SU-DHL-6 (cell line): ENCODE results near the gene CLECL1.

Source experiments
- CTCF ChIP-seq: fragments of 200-600 bp; sonication (generic); IDR thresholded peaks from one replicate; pipeline ENCODE4 v1.5.1; 2017; ENCODE audit warnings: antibody characterized with exemption, mild to moderate bottlenecking, low read length, moderate library complexity; ENCODE audit not compliant: insufficient read depth, poor library complexity, severe bottlenecking
- EZH2phosphoT487 ChIP-seq: fragments of 200-600 bp; sonication (generic), shearing (Covaris generic); conservative IDR thresholded peaks from 2 replicates; pipeline ENCODE4 v1.6.1; 2018; ENCODE audit warnings: mild to moderate bottlenecking, antibody characterized with exemption, low read length, moderate library complexity, mixed read lengths

- TF ChIP-seq CTCF (no peak), EZH2phosphoT487 (no peak)
Measured at GRCh38 chr12:9721394-9722092, 11.4 kb downstream of the CLECL1 start.
